Gastroesophageal sphincter (tissue), 3 donors: Measurements from ENCODE around the gene MAP6.

Source experiments
- EP300 ChIP-seq: sonication (generic); formaldehyde crosslinking; IDR thresholded peaks from one replicate; pipeline ENCODE4 v1.6.1; 2017; ENCODE audit warnings: antibody characterized with exemption, mild to moderate bottlenecking
- POLR2A ChIP-seq, 2 donors: fragments of 450-650 bp; IDR thresholded peaks; one replicate each; pipeline ENCODE4 v1.6.1; 2017; ENCODE audit warnings: antibody characterized with exemption in 2 of 2, mild to moderate bottlenecking in 2 of 2, moderate library complexity in 1 of 2
- TF ChIP-seq, protein P1 (sequence below), 4 experiments: fragments of 200-600 bp in 2 of 4; fragments of 450-650 bp in 2 of 4; sonication (generic) in 1 of 4; IDR thresholded peaks; one replicate each; pipeline ENCODE4 v1.5.1; 2017 to 2019; ENCODE audit warnings: antibody characterized with exemption in 4 of 4, mild to moderate bottlenecking in 2 of 4, moderate library complexity in 2 of 4

- TF ChIP-seq EP300 (no peak), POLR2A (IDR thresholded peaks at IDR 0.05) (no peak)
- TF ChIP-seq, protein P1, sequence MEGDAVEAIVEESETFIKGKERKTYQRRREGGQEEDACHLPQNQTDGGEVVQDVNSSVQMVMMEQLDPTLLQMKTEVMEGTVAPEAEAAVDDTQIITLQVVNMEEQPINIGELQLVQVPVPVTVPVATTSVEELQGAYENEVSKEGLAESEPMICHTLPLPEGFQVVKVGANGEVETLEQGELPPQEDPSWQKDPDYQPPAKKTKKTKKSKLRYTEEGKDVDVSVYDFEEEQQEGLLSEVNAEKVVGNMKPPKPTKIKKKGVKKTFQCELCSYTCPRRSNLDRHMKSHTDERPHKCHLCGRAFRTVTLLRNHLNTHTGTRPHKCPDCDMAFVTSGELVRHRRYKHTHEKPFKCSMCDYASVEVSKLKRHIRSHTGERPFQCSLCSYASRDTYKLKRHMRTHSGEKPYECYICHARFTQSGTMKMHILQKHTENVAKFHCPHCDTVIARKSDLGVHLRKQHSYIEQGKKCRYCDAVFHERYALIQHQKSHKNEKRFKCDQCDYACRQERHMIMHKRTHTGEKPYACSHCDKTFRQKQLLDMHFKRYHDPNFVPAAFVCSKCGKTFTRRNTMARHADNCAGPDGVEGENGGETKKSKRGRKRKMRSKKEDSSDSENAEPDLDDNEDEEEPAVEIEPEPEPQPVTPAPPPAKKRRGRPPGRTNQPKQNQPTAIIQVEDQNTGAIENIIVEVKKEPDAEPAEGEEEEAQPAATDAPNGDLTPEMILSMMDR (IDR thresholded peaks at IDR 0.05): no peak
Observed at GRCh38 chr11:75603791-75604736, 64.8 kb downstream of the MAP6 start.
